AG04450 (cell line): ENCODE data around the gene KRTAP12-4. TPM values are rescaled to one million over a fixed set of nuclear protein-coding genes. Genes with fewer than 3 reads are reported as not detected.

Experiments used
- CTCF ChIA-PET: fragments of 300-600, 350-600 bp; formaldehyde crosslinking; extraction: SDS; loops from one replicate; lab custom pipeline; 2022; ENCODE audit warnings: antibody characterized with exemption, inconsistent platforms; lab: Charles Lee
- POLR2A ChIA-PET: fragments of 350-600 bp; formaldehyde crosslinking; extraction: SDS; loops from one replicate; lab custom pipeline; 2021; ENCODE audit warnings: antibody characterized with exemption, inconsistent platforms; lab: Yijun Ruan, JAX
- DNase-seq: peaks from one replicate; pipeline ENCODE4 v3.0.0-alpha.2; 2011; ENCODE audit warnings: low read depth, low spot score
- H3K27ac ChIP-seq: one replicate; pipeline ENCODE4 v1.5.1; 2012; ENCODE audit warnings: low read depth, low read length, control low read depth
- H3K27me3 ChIP-seq: one replicate; pipeline ENCODE4 v1.6.0; 2012; ENCODE audit warnings: low read length; ENCODE audit not compliant: control insufficient read depth, insufficient read depth
- H3K4me3 ChIP-seq: 2 replicates; pipeline ENCODE4 v1.5.1; 2011; ENCODE audit warnings: mild to moderate bottlenecking, low read depth, low read length, control low read depth
- H3K9me3 ChIP-seq: 2 replicates; pipeline ENCODE4 v1.5.1; 2012; ENCODE audit warnings: low read length; ENCODE audit not compliant: control insufficient read depth, insufficient read depth
- polyA plus RNA-seq: library from polyadenylated mRNA; depleted of rRNA; stranded (reverse); fragments of >200 nt; gene quantifications from 2 replicates; pipeline ENCODE4 v1.2.3, GENCODE V29; 2011
- TF ChIP-seq, protein P1 (sequence below): IDR thresholded peaks from 2 replicates; pipeline ENCODE4 v1.5.1; 2011; ENCODE audit warnings: low read depth, low read length, control low read depth, inconsistent platforms

KRTAP12-4 gene
- polyA plus RNA-seq, 1 experiment, result not detected

DNA sequence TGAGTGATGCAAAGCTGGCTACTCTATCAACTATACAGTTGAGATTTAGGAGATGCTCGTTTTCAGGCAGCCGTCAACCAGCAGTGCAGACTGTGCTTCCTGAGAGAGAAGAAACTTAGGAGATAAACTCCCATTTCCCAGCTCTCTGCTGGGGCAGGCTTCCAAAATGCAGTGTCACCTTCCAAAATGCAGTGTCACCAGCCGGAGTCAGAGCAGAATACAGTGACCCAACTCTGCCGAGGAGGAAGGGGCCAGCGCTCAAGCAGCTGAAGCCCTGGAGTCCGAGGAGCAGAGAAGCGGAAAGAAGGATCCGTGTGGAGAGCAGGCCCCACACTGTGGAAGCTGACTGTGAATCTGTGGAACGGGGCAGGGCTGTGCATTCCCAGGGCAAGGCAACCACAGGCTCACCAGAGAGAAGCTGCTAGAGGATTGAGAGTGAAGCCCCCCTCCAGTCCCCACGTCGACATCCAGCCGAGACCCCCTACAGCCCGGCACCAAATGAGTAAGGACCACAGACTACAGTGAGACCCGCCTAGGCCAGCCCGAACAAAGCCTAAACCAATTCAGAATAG lies 28.2 kb upstream of the KRTAP12-4 start:
- TF ChIP-seq, protein P1, sequence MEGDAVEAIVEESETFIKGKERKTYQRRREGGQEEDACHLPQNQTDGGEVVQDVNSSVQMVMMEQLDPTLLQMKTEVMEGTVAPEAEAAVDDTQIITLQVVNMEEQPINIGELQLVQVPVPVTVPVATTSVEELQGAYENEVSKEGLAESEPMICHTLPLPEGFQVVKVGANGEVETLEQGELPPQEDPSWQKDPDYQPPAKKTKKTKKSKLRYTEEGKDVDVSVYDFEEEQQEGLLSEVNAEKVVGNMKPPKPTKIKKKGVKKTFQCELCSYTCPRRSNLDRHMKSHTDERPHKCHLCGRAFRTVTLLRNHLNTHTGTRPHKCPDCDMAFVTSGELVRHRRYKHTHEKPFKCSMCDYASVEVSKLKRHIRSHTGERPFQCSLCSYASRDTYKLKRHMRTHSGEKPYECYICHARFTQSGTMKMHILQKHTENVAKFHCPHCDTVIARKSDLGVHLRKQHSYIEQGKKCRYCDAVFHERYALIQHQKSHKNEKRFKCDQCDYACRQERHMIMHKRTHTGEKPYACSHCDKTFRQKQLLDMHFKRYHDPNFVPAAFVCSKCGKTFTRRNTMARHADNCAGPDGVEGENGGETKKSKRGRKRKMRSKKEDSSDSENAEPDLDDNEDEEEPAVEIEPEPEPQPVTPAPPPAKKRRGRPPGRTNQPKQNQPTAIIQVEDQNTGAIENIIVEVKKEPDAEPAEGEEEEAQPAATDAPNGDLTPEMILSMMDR, result no peak
- no peak overlapping the region for H3K4me3 ChIP-seq
- H3K9me3 ChIP-seq, result no peaks in the 10 kb centered on the region
- H3K27me3 ChIP-seq, result peaks cover 12% of the 10 kb centered on the region
- DNase-seq, result no peak
- ChIA-PET CTCF (no interaction called here), POLR2A (no interaction called here)
- no peak overlapping the region for H3K27ac ChIP-seq

DNA sequence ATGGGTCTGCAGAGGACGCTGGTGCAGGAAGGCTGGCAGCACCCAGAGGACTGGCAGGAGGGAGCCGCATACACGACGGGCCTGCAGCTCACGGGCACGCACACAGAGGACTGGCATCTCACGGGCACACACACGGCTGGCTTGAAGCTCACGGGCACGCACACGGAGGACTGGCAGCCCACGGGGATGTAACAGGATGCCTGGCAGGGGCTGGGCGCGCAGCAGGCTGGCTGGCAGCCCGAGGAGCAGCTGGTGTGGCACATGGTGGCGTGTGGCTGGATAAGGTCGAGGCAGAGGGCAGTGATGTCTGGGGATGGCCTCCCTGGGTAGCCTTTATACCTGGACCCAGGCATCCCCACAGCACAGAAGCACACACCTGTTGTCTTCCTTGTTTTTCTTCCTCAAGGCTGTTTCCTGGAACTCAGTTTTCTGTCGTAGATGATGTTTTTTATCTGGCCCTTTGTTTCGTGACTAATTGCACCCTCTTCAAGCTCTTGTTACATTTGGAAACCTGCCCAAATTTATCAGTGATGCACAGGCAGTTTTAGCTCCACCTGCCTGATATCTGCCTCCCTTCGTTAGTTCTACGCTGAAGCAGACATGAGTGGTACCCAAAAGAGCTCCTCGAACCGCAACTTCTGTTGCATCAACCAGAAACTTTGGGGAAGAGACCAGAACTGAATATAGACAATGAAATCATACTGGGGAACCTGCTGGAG lies 27.6 kb upstream of the KRTAP12-4 start, which contains the start of gene KRTAP12-1:
Gene KRTAP12-1 (minus strand): TSS at position 303 of the 719 bp plus-strand sequence. CDS start 40 bp downstream, at position 263.
- TF ChIP-seq, protein P1, result no peak
- CTCF ChIA-PET, result no interaction called here
- no peak within 1 kb of the TSS for H3K4me3 ChIP-seq
- H3K27me3 ChIP-seq, result peaks cover 13% of the 10 kb centered on the region
- no peak within 1 kb of the TSS for H3K27ac ChIP-seq
- no peaks in the 10 kb centered on the region for H3K9me3 ChIP-seq
- POLR2A ChIA-PET, result no interaction called here
- no peak for DNase-seq

DNA sequence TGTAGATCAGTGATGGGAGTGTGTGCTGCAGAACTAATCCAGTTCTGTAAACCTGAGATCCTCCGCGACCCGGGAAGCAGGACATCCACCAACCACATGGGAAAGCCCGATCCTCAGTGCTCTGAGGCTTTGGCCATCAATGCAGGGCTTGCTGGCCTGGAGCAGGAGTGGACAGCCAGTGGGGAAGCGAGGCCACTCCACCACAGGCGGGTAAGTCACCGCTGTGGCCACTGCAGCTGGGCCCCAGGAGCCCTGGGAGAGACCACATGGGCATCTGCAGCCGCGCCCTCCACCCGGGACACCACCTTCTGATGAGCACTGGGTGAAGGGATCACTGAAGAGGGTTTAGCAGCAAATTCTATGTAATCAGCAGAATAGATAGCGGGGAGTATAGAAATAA lies 26.7 kb upstream of the KRTAP12-4 start:
- Histone ChIP-seq H3K27me3 (peaks cover 14% of the 10 kb centered on the region), H3K27ac (no peak overlapping the region), H3K9me3 (no peaks in the 10 kb centered on the region), H3K4me3 (no peak overlapping the region)
- DNase-seq, result no peak
- TF ChIP-seq, protein P1, result no peak
- POLR2A ChIA-PET, result no interaction called here
- CTCF ChIA-PET, result no interaction called here

DNA sequence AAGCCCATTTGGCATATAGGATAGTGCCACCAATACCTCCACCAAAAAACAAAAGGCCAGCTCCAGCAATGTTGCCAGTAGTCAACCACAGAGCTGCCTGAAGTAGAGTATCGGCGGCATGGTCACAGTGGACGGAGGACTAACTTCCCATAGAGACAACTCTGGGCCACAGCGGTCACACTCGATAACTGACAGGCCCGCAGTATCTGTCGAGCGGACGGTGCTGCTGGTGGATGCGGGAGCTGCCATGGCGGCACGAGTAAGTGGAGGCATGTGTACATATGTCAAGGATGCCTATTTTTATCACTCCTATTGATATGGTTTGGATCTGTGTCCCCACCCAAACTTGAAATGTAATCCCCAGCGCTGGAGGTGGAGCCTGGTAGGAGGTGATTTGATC lies 23.4 kb upstream of the KRTAP12-4 start:
- peaks cover 15% of the 10 kb centered on the region for H3K27me3 ChIP-seq
- POLR2A ChIA-PET, result no interaction called here
- CTCF ChIA-PET, result no interaction called here

More for the DNA sequence above, 23.4 kb upstream of the KRTAP12-4 start:
- TF ChIP-seq, protein P1, result no peak
- H3K4me3 ChIP-seq, result no peak overlapping the region
- DNase-seq, result no peak
- H3K9me3 ChIP-seq, result no peaks in the 10 kb centered on the region
- no peak overlapping the region for H3K27ac ChIP-seq
